HL-60 (cell line): ENCODE measurements around the gene METTL14.
"Not testable (repeated sequence)": the region's sequence is repeated elsewhere in the genome, so short reads cannot be mapped to it uniquely, and the experiment has no call there.

ENCODE experiments used
- DNase-seq, 2 experiments: peaks; one replicate each; pipeline ENCODE4 v3.0.0-alpha.2; 2010 to 2020; ENCODE audit warnings: low read depth in 1 of 2, low spot score in 1 of 2
- H3K27ac ChIP-seq: fragments of 250-450 bp; sonication (Bioruptor Pico); replicated peaks from 2 replicates; pipeline ENCODE4 v1.5.1; 2020; ENCODE audit warnings: mild to moderate bottlenecking, moderate library complexity
- H3K27me3 ChIP-seq: fragments of 250-450 bp; sonication (Bioruptor Pico); 2 replicates; pipeline ENCODE4 v1.5.1; 2021; ENCODE audit warnings: mild to moderate bottlenecking, moderate library complexity; ENCODE audit not compliant: insufficient read depth, poor library complexity, severe bottlenecking
- H3K4me3 ChIP-seq: replicated peaks from 2 replicates; pipeline ENCODE4 v1.5.1; 2011; ENCODE audit warnings: mild to moderate bottlenecking, control low read depth, low read length; ENCODE audit not compliant: insufficient read depth
- CTCF ChIP-seq: IDR thresholded peaks from one replicate; pipeline ENCODE4 v1.5.1; 2011; ENCODE audit warnings: low read length, control low read depth, inconsistent platforms; ENCODE audit not compliant: insufficient read depth
- GABPA ChIP-seq: IDR thresholded peaks from 2 replicates; pipeline ENCODE4 v1.6.1; 2012; ENCODE audit warnings: low read depth
- POLR2AphosphoS5 ChIP-seq: IDR thresholded peaks from 2 replicates; pipeline ENCODE4 v1.6.1; 2012; ENCODE audit warnings: low read depth
- REST ChIP-seq: IDR thresholded peaks from 2 replicates; pipeline ENCODE4 v1.6.1; 2012; ENCODE audit warnings: low read depth; ENCODE audit not compliant: insufficient replicate concordance
- SPI1 ChIP-seq: IDR thresholded peaks from 2 replicates; pipeline ENCODE4 v1.6.1; 2012; ENCODE audit warnings: low read depth, mild to moderate bottlenecking, borderline replicate concordance
- long read RNA-seq: library from polyadenylated mRNA; unstranded; transcript quantifications from one replicate; pipeline ENCODE4 v2.0.0, GENCODE V29; 2020

The METTL14 gene
- long read RNA-seq, full-length matches to known transcripts = 64 of 81 reads
- long read RNA-seq, partial matches to known transcripts = 8 of 81 reads
- long read RNA-seq, other reads (novel, unspliced or antisense) = 9 of 81 reads

- Histone ChIP-seq H3K4me3 (peak within 1 kb of the TSS; percentile 84), H3K27me3 (no peaks in the 10 kb centered on the region), H3K27ac (peak within 1 kb of the TSS; percentile 79)
- DNase-seq = peak; percentile 65 to 93
- peak; percentile 37; the same call in 1 of the 2 replicates for TF ChIP-seq POLR2AphosphoS5
- peak; percentile 94 for TF ChIP-seq GABPA
- TF ChIP-seq REST = no peak
- TF ChIP-seq SPI1 = no peak
- no peak for TF ChIP-seq CTCF
These were observed at the start of gene METTL14 for GRCh38 chr4:118684873-118685811. METTL14 (plus strand) TSS chr4:118685392; CDS start chr4:118685535, 143 bp downstream.

- not testable (repeated sequence) for DNase-seq, H3K4me3 ChIP-seq, H3K27me3 ChIP-seq, H3K27ac ChIP-seq
These were observed 49.1 kb upstream of the METTL14 start for GRCh38 chr4:118636126-118636525.

- DNase-seq = peak in 1 of 2 experiments; percentile 25
- not testable (repeated sequence) for H3K27me3 ChIP-seq, H3K27ac ChIP-seq, H3K4me3 ChIP-seq
These were observed 20.5 kb upstream of the METTL14 start for GRCh38 chr4:118664665-118665064.

- H3K27ac ChIP-seq, H3K4me3 ChIP-seq, H3K27me3 ChIP-seq: not testable (repeated sequence)
- DNase-seq = peak in 1 of 2 experiments; percentile 24
- TF ChIP-seq REST = peak; percentile 90
These were observed 16.0 kb upstream of the METTL14 start for GRCh38 chr4:118669220-118669619.

- H3K4me3 ChIP-seq, H3K27me3 ChIP-seq, H3K27ac ChIP-seq, DNase-seq: not testable (repeated sequence)
These were observed 14.2 kb upstream of the METTL14 start for GRCh38 chr4:118670968-118671367.

- no peaks in the 10 kb centered on the region for H3K27me3 ChIP-seq
- no peak overlapping the region for H3K4me3 ChIP-seq
- no peak for DNase-seq
- H3K27ac ChIP-seq = no peak overlapping the region
- TF ChIP-seq POLR2AphosphoS5 (no peak), SPI1 (no peak)
These were observed 9.1 kb upstream of the METTL14 start for GRCh38 chr4:118676128-118676527.
